ENCODE measurements around the gene RCOR1. TPM values are rescaled to one million over a fixed set of nuclear protein-coding genes. Genes with fewer than 3 reads are reported as not detected.
A peak's percentile ranks its signal among the peaks of the same experiment; 100 is the strongest.

The RCOR1 gene
- total RNA-seq, 3 donors from 2014 or later (not counting 1 experiment from before 2014, with no cell fraction given), result 20.3 to 36.5 (median 21.8) TPM

GRCh38 chr14:102775855-102776760, 183.7 kb downstream of the RCOR1 start:
- H3K9me3 Mint-ChIP-seq, result no peaks in the 10 kb centered on the region
- no peaks in the 10 kb centered on the region for H3K27me3 Mint-ChIP-seq (ENCODE audit: low read depth in 2 of 2)
- ATAC-seq, result no peak
- H3K27ac ChIP-seq (ENCODE audit: low read length), result peak overlapping the region; percentile 92
- no peaks in the 10 kb centered on the region for H3K27me3 ChIP-seq (ENCODE audit: control insufficient read depth, insufficient read depth, low read length)
- no peak for TF ChIP-seq CTCF (IDR thresholded peaks at IDR 0.05)
- H3K9me3 ChIP-seq (ENCODE audit: control insufficient read depth, insufficient read depth, low read length), result no peaks in the 10 kb centered on the region
- peaks cover 34% of the 10 kb centered on the region for H3K4me1 ChIP-seq (ENCODE audit: control insufficient read depth, insufficient read depth, low read length)
- no peaks in the 10 kb centered on the region for H3K36me3 ChIP-seq (ENCODE audit: control insufficient read depth, insufficient read depth, low read length)
- 94% methylated on average over 22 of the region's 22 CpGs for WGBS (ENCODE audit: insufficient coverage)
- H3K4me1 Mint-ChIP-seq, result peaks cover 30 to 40% of the 10 kb centered on the region in 2 donors
- DNase-seq, result peak; percentile 22 to 39
- peak overlapping the region; percentile 81 to 92 for H3K27ac Mint-ChIP-seq
- peak overlapping the region; percentile 29 for H3K4me3 ChIP-seq (ENCODE audit: low read length)
- H3K36me3 Mint-ChIP-seq, result no peaks in the 10 kb centered on the region
- peak overlapping the region; percentile 88 for H3K4me3 Mint-ChIP-seq
- intact Hi-C loops (cut with micrococcal nuclease), result loop anchor here (5.0 to 10.0 kb wide), 3 partner anchors 46 to 316 kb away; partner anchors contain the start of gene EXOC3L4

DNA sequence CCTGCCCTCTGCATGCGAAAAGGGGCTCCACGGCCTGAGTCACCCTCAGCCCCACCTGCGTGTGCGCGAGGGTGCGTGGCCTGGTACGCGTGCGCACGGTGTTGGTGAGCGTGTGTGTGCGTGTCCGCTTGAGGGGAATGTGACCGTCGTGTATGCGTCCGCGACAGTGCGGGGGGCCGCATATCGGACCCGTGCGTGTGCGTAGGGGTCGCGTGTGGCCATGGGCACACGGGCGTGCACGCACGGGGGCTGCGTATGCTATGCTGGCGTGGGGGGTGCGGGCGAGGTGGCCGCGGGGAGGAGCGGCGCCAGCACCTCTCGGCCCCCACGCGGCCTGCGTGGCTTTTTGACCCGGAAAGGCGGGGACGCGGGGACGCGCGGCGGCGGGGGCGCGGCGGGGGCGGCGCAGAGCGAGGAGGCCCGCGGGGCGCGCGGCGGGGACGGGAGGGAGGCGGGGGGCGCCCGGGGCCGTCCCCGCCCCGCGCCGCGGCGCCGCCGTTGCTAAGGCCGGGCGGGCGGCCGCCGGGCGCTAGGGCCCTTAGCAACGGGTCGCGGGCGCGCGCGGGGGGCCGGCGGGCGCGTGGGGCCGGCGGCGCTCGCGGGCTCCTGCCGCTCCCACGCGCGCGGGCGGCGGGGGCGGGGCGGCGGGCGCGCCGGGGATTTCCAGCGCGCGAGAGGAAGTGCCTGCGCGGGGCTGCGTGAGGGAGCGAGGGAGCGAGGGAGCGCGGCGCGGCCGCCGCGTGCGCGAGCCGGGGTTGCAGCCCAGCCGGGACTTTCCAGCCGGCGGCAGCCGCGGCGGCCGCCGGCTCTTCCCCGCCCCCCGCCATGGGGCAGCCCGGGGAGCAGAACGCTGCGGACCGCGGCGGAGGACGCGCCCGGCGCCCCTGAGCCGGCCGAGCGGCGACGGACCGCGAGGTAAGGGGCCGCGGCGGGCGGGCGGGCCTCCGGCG, 184.6 kb downstream of the RCOR1 start, which contains the start of gene TRAF3:
TSS of gene TRAF3 (plus strand) at position 689 of the 950 bp plus-strand sequence. CDS start 92,753 bp downstream, outside the sequence.
- DNase-seq, result peak; percentile 89 to 97
- H3K27ac ChIP-seq (ENCODE audit: low read length), result peak within 1 kb of the TSS; percentile 92
- H3K27me3 Mint-ChIP-seq (ENCODE audit: low read depth in 2 of 2), result no peaks in the 10 kb centered on the region
- peak within 1 kb of the TSS; percentile 84 to 93 for H3K27ac Mint-ChIP-seq
- H3K4me3 Mint-ChIP-seq, result peak within 1 kb of the TSS; percentile 88
- H3K36me3 Mint-ChIP-seq, result no peaks in the 10 kb centered on the region
- no peaks in the 10 kb centered on the region for H3K9me3 Mint-ChIP-seq
- ATAC-seq, result peak; percentile 74 to 90 (median 80)
- H3K4me1 Mint-ChIP-seq, result peaks cover 32 to 42% of the 10 kb centered on the region in 2 donors
- WGBS (ENCODE audit: insufficient coverage), result 13% methylated on average over 163 of the region's 163 CpGs
- no peaks in the 10 kb centered on the region for H3K9me3 ChIP-seq (ENCODE audit: control insufficient read depth, insufficient read depth, low read length)
- intact Hi-C loops (cut with micrococcal nuclease), result loop anchor here (5.0 to 10.0 kb wide), 3 partner anchors 45 to 315 kb away; partner anchors contain the start of gene EXOC3L4
- peaks cover 37% of the 10 kb centered on the region for H3K4me1 ChIP-seq (ENCODE audit: control insufficient read depth, insufficient read depth, low read length)
- H3K27me3 ChIP-seq (ENCODE audit: control insufficient read depth, insufficient read depth, low read length), result no peaks in the 10 kb centered on the region
- H3K4me3 ChIP-seq (ENCODE audit: low read length), result peak within 1 kb of the TSS; percentile 42
- no peak for TF ChIP-seq CTCF (IDR thresholded peaks at IDR 0.05)
- no peaks in the 10 kb centered on the region for H3K36me3 ChIP-seq (ENCODE audit: control insufficient read depth, insufficient read depth, low read length)

GRCh38 chr14:102777711-102778337, 185.4 kb downstream of the RCOR1 start:
- H3K4me3 Mint-ChIP-seq, result peak overlapping the region; percentile 85
- H3K36me3 Mint-ChIP-seq, result no peaks in the 10 kb centered on the region
- H3K9me3 ChIP-seq (ENCODE audit: control insufficient read depth, insufficient read depth, low read length), result no peaks in the 10 kb centered on the region
- H3K36me3 ChIP-seq (ENCODE audit: control insufficient read depth, insufficient read depth, low read length), result no peaks in the 10 kb centered on the region
- peak overlapping the region; percentile 84 to 93 for H3K27ac Mint-ChIP-seq
- no peak for TF ChIP-seq CTCF (IDR thresholded peaks at IDR 0.05)
- no peaks in the 10 kb centered on the region for H3K9me3 Mint-ChIP-seq
- no peaks in the 10 kb centered on the region for H3K27me3 ChIP-seq (ENCODE audit: control insufficient read depth, insufficient read depth, low read length)
- peak overlapping the region; percentile 75 for H3K27ac ChIP-seq (ENCODE audit: low read length)
- intact Hi-C loops (cut with micrococcal nuclease), result loop anchor here (2.0 to 10.0 kb wide), 4 partner anchors 17 to 314 kb away; partner anchors contain the start of gene EXOC3L4
- peaks cover 37% of the 10 kb centered on the region for H3K4me1 ChIP-seq (ENCODE audit: control insufficient read depth, insufficient read depth, low read length)
- under 1% methylated on average over 98 of the region's 98 CpGs for WGBS (ENCODE audit: insufficient coverage)
- peak overlapping the region; percentile 42 for H3K4me3 ChIP-seq (ENCODE audit: low read length)
- H3K27me3 Mint-ChIP-seq (ENCODE audit: low read depth in 2 of 2), result no peaks in the 10 kb centered on the region
- ATAC-seq (peak; percentile 29 to 43 (median 38)), DNase-seq (peak in 1 of 2 donors; percentile 45)
- peaks cover 32 to 42% of the 10 kb centered on the region in 2 donors for H3K4me1 Mint-ChIP-seq

Data from natural killer cell (primary cell).